ENCODE data around the gene CCL26. TPM values are rescaled to one million over a fixed set of nuclear protein-coding genes. Genes with fewer than 3 reads are reported as not detected.
"Not testable (repeated sequence)": the region's sequence is repeated elsewhere in the genome, so short reads cannot be mapped to it uniquely, and the experiment has no call there.

CCL26 gene
- total RNA-seq, 1 donor from 2014 or later, result not detected

- no peak for TF ChIP-seq CTCF (conservative IDR thresholded peaks at IDR 0.05)
- no peak for DNase-seq (ENCODE audit: low read depth, low spot score)
Observed at GRCh38 chr7:75725306-75725705, 46.7 kb downstream of the CCL26 start.

GRCh38 chr7:75723444-75723843 lies 48.6 kb downstream of the CCL26 start:
- H3K27ac Mint-ChIP-seq (ENCODE audit: unreplicated experiment), result no peak overlapping the region
- no peaks in the 10 kb centered on the region for H3K4me1 Mint-ChIP-seq

More at GRCh38 chr7:75725306-75725705, 46.7 kb downstream of the CCL26 start:
- H3K27ac Mint-ChIP-seq (ENCODE audit: unreplicated experiment), result no peak overlapping the region
- no peaks in the 10 kb centered on the region for H3K36me3 Mint-ChIP-seq (ENCODE audit: low read depth)
- no peak overlapping the region for H3K4me3 Mint-ChIP-seq
- H3K9me3 Mint-ChIP-seq, result no peaks in the 10 kb centered on the region
- H3K4me1 Mint-ChIP-seq, result peaks cover 7% of the 10 kb centered on the region
- no peaks in the 10 kb centered on the region for H3K27me3 Mint-ChIP-seq (ENCODE audit: low read depth)

GRCh38 chr7:75722373-75722772 lies 49.6 kb downstream of the CCL26 start:
- Mint-ChIP-seq H3K36me3 (ENCODE audit: low read depth) (no peaks in the 10 kb centered on the region), H3K9me3 (no peaks in the 10 kb centered on the region), H3K27ac (ENCODE audit: unreplicated experiment) (no peak overlapping the region), H3K4me1 (no peaks in the 10 kb centered on the region), H3K4me3 (no peak overlapping the region), H3K27me3 (ENCODE audit: low read depth) (no peaks in the 10 kb centered on the region)
- TF ChIP-seq CTCF (conservative IDR thresholded peaks at IDR 0.05), result no peak
- no peak for DNase-seq (ENCODE audit: low read depth, low spot score)

More at GRCh38 chr7:75723444-75723843, 48.6 kb downstream of the CCL26 start:
- Mint-ChIP-seq H3K4me3 (no peak overlapping the region), H3K9me3 (no peaks in the 10 kb centered on the region), H3K36me3 (ENCODE audit: low read depth) (no peaks in the 10 kb centered on the region), H3K27me3 (ENCODE audit: low read depth) (no peaks in the 10 kb centered on the region)
- no peak for TF ChIP-seq CTCF (conservative IDR thresholded peaks at IDR 0.05)
- DNase-seq (ENCODE audit: low read depth, low spot score), result no peak

DNA sequence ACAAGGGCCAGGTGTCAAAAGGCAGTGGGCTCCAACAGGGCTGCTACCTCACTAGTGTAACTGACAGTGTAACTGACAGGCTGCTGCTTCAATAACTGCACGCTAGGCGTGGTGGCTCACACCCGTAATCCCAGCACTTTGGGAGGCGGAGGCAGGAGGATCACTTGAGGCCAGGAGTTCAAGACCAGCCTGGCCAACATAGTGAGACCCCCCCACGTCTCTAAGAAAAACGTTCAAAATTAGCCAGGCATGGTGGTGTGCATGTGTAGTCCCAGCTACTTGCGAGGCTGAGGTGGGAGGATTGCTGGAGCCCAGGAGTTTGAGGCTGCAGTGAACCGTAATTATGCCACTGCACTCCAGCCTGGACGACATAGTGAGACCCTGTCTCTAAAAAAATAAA lies 50.1 kb downstream of the CCL26 start:
- not testable (repeated sequence) for H3K4me1 Mint-ChIP-seq; H3K27me3 Mint-ChIP-seq (ENCODE audit: low read depth); H3K36me3 Mint-ChIP-seq (ENCODE audit: low read depth); H3K4me3 Mint-ChIP-seq; H3K9me3 Mint-ChIP-seq; DNase-seq (ENCODE audit: low read depth, low spot score); H3K27ac Mint-ChIP-seq (ENCODE audit: unreplicated experiment)

GRCh38 chr7:75721426-75721825 lies 50.6 kb downstream of the CCL26 start:
- no peak for DNase-seq (ENCODE audit: low read depth, low spot score)
- H3K4me3 Mint-ChIP-seq, result no peak overlapping the region
- H3K36me3 Mint-ChIP-seq (ENCODE audit: low read depth), result no peaks in the 10 kb centered on the region
- H3K27me3 Mint-ChIP-seq (ENCODE audit: low read depth), result no peaks in the 10 kb centered on the region
- H3K27ac Mint-ChIP-seq (ENCODE audit: unreplicated experiment), result no peak overlapping the region
- no peak for TF ChIP-seq CTCF (conservative IDR thresholded peaks at IDR 0.05)
- no peaks in the 10 kb centered on the region for H3K4me1 Mint-ChIP-seq
- H3K9me3 Mint-ChIP-seq, result no peaks in the 10 kb centered on the region

GRCh38 chr7:75719626-75720025 lies 52.4 kb downstream of the CCL26 start:
- no peaks in the 10 kb centered on the region for H3K27me3 Mint-ChIP-seq (ENCODE audit: low read depth)
- H3K36me3 Mint-ChIP-seq (ENCODE audit: low read depth), result no peaks in the 10 kb centered on the region
- H3K9me3 Mint-ChIP-seq, result no peaks in the 10 kb centered on the region

More at GRCh38 chr7:75719626-75720025, 52.4 kb downstream of the CCL26 start:
- no peak for DNase-seq (ENCODE audit: low read depth, low spot score)
- no peak for TF ChIP-seq CTCF (conservative IDR thresholded peaks at IDR 0.05)
- Mint-ChIP-seq H3K4me3 (no peak overlapping the region), H3K4me1 (no peaks in the 10 kb centered on the region), H3K27ac (ENCODE audit: unreplicated experiment) (peak overlapping the region; percentile 68)

Other genes with a start within 250 kb of the CCL26 start
- 84.4 and 87.3 TPM in 2 replicates for gene HIP1, start 33.3 kb downstream of the CCL26 start, total RNA-seq
- not detected in 2 replicates for gene CCL24, start 41.6 kb upstream of the CCL26 start, total RNA-seq
- 80.2 and 80.5 TPM in 2 replicates for gene RHBDD2, start 106.8 kb upstream of the CCL26 start, total RNA-seq
- 123 and 126 TPM in 2 replicates for gene POR, start 142.9 kb upstream of the CCL26 start, total RNA-seq
- gene TMEM120A, start 222.4 kb upstream of the CCL26 start, total RNA-seq, result 33.4 and 41.8 TPM in 2 replicates

Data from neural crest cell (in vitro differentiated cells).